SK-N-SH (cell line): Measurements from ENCODE around the gene KRT35. TPM values are rescaled to one million over a fixed set of nuclear protein-coding genes. Genes with fewer than 3 reads are reported as not detected.
A peak's percentile ranks its signal among the peaks of the same experiment; 100 is the strongest.

ENCODE experiments used
- CTCF ChIA-PET: fragments of 300-600, 350-600 bp; formaldehyde crosslinking; extraction: SDS; loops from one replicate; lab custom pipeline; 2021; lab: Yijun Ruan, JAX
- POLR2A ChIA-PET: fragments of 350-600 bp; sonication (Branson Sonifier 250); formaldehyde crosslinking; extraction: SDS; loops from one replicate; lab custom pipeline; 2020; ENCODE audit warnings: antibody characterized with exemption, inconsistent platforms; lab: Yijun Ruan, JAX
- DNase-seq: peaks from one replicate; pipeline ENCODE4 v3.0.0; 2012
- H2AFZ ChIP-seq: fragments of 200-600 bp; sonication (generic); 2 replicates; pipeline ENCODE4 v1.8.1; 2016; ENCODE audit warnings: antibody characterized with exemption, mild to moderate bottlenecking, low read depth
- H3F3A ChIP-seq: fragments of 200-600 bp; sonication (generic); replicated peaks from 2 replicates; pipeline ENCODE3; 2016; ENCODE audit warnings: antibody characterized with exemption, mild to moderate bottlenecking; ENCODE audit not compliant: insufficient read depth
- H3K27ac ChIP-seq, 2 experiments: fragments of 200-500 bp in 1 of 2; fragments of 200-600 bp in 1 of 2; sonication (Bioruptor generic) in 1 of 2; sonication (generic), shearing (Covaris generic) in 1 of 2; 2 replicates each; pipeline versions ENCODE4 v1.5.1 to v1.6.1; 2014 to 2016; ENCODE audit warnings: low read depth in 2 of 2, inconsistent platforms in 1 of 2, low read length in 1 of 2, mild to moderate bottlenecking in 1 of 2, mixed read lengths in 1 of 2
- H3K27me3 ChIP-seq: fragments of 200-600 bp; sonication (generic), shearing (Covaris generic); 2 replicates; pipeline ENCODE4 v1.6.1; 2016; ENCODE audit warnings: mixed run types; ENCODE audit not compliant: insufficient read depth
- H3K36me3 ChIP-seq, 2 experiments: fragments of 200-500 bp in 1 of 2; fragments of 200-600 bp in 1 of 2; sonication (Bioruptor generic) in 1 of 2; sonication (generic) in 1 of 2; replicated peaks in 1 of 2; 2 replicates each; pipeline versions ENCODE3 to v1.5.1; 2014 to 2016; ENCODE audit warnings: low read length in 1 of 2, mild to moderate bottlenecking in 1 of 2; ENCODE audit not compliant: insufficient read depth in 2 of 2, control insufficient read depth in 1 of 2
- H3K4me1 ChIP-seq, 2 experiments: fragments of 200-500 bp in 1 of 2; fragments of 200-600 bp in 1 of 2; sonication (Bioruptor generic) in 1 of 2; sonication (generic), shearing (Covaris generic) in 1 of 2; 2 replicates each; pipeline versions ENCODE4 v1.5.1 to v1.6.1; 2014 to 2016; ENCODE audit warnings: low read depth in 1 of 2, low read length in 1 of 2, mixed run types in 1 of 2; ENCODE audit not compliant: insufficient read depth in 2 of 2, control insufficient read depth in 1 of 2
- H3K4me2 ChIP-seq: fragments of 200-600 bp; sonication (generic), shearing (Covaris generic); 2 replicates; pipeline ENCODE4 v1.6.1; 2017; ENCODE audit warnings: mixed run types
- H3K4me3 ChIP-seq, 2 experiments: fragments of 200-500 bp in 1 of 2; fragments of 200-600 bp in 1 of 2; sonication (Bioruptor generic) in 1 of 2; sonication (generic), shearing (Covaris generic) in 1 of 2; 2 replicates each; pipeline versions ENCODE4 v1.5.1 to v1.8.1; 2014 to 2016; ENCODE audit warnings: low read depth in 2 of 2, inconsistent platforms in 1 of 2, low read length in 1 of 2, mild to moderate bottlenecking in 1 of 2, mixed read lengths in 1 of 2, moderate library complexity in 1 of 2
- H3K79me2 ChIP-seq: fragments of 200-600 bp; sonication (generic); 2 replicates; pipeline ENCODE4 v1.8.1; 2017; ENCODE audit warnings: mild to moderate bottlenecking; ENCODE audit not compliant: insufficient read depth
- H3K9ac ChIP-seq: fragments of 200-600 bp; sonication (generic); 2 replicates; pipeline ENCODE4 v1.6.1; 2017; ENCODE audit warnings: mixed run types
- H3K9me2 ChIP-seq: fragments of 200-600 bp; sonication (generic); 2 replicates; pipeline ENCODE4 v1.6.1; 2017; ENCODE audit warnings: mixed run types
- H3K9me3 ChIP-seq: fragments of 200-600 bp; sonication (generic); 2 replicates; pipeline ENCODE4 v1.6.1; 2017; ENCODE audit warnings: mixed run types, mild to moderate bottlenecking, moderate library complexity
- H4K20me1 ChIP-seq: fragments of 200-600 bp; sonication (generic); 2 replicates; pipeline ENCODE4 v1.6.1; 2017; ENCODE audit warnings: mild to moderate bottlenecking, mixed run types; ENCODE audit not compliant: insufficient read depth
- ELF1 ChIP-seq: IDR thresholded peaks from 2 replicates; pipeline ENCODE4 v1.4.0; 2012
- FOXJ3 ChIP-seq: sonication (generic); formaldehyde crosslinking; IDR thresholded peaks from 2 replicates; pipeline ENCODE4 v1.5.1; 2020; ENCODE audit warnings: mild to moderate bottlenecking, missing genetic modification reagents
- GATA2 ChIP-seq: sonication (generic); formaldehyde crosslinking; IDR thresholded peaks from 2 replicates; pipeline ENCODE4 v1.5.0; 2020; ENCODE audit warnings: mild to moderate bottlenecking, missing genetic modification reagents
- JUND ChIP-seq: IDR thresholded peaks from 2 replicates; pipeline ENCODE4 v1.4.0; 2012
- RAD21 ChIP-seq: IDR thresholded peaks from 2 replicates; pipeline ENCODE4 v1.6.1; 2012; ENCODE audit warnings: mild to moderate bottlenecking, low read length
- RCOR1 ChIP-seq: fragments of 150-350 bp; IDR thresholded peaks from 2 replicates; pipeline ENCODE4 v1.6.1; 2017; ENCODE audit warnings: antibody characterized with exemption, low read length
- SMC3 ChIP-seq: IDR thresholded peaks from 2 replicates; pipeline ENCODE4 v1.6.1; 2012; ENCODE audit warnings: low read depth, low read length, improper control_type of control experiment
- TAF1 ChIP-seq: IDR thresholded peaks from 2 replicates; pipeline ENCODE4 v1.6.1; 2012; ENCODE audit warnings: low read depth, mild to moderate bottlenecking, low read length, moderate library complexity, borderline replicate concordance
- WGBS: methylation state at CpG from one replicate; pipeline ENCODE4 v1.1.6; 2017; ENCODE audit warnings: low lambda C conversion rate; 5-methylcytosine and 5-hydroxymethylcytosine counted together
- polyA plus RNA-seq, 3 experiments: library from polyadenylated mRNA; depleted of rRNA; stranded (reverse); fragments of >200 nt; gene quantifications; 2 replicates each; pipeline ENCODE4 v1.2.3, GENCODE V29; 2012
- TF ChIP-seq, protein P1 (sequence below): IDR thresholded peaks from 2 replicates; pipeline ENCODE4 v1.4.0; 2012; ENCODE audit warnings: low read depth, borderline replicate concordance
- TF ChIP-seq, protein P2 (sequence below): fragments of 150-350 bp; IDR thresholded peaks from 2 replicates; pipeline ENCODE4 v1.6.1; 2016; ENCODE audit warnings: mild to moderate bottlenecking, low read depth, low read length
- TF ChIP-seq, protein P3 (sequence below): fragments of 200-600 bp; sonication (generic); IDR thresholded peaks from 2 replicates; pipeline ENCODE4 v1.6.1; 2017; ENCODE audit warnings: antibody characterized with exemption, mild to moderate bottlenecking, moderate library complexity
- TF ChIP-seq, protein P4 (sequence below): IDR thresholded peaks from 2 replicates; pipeline ENCODE4 v1.4.0; 2012; ENCODE audit warnings: low read depth

KRT35 gene
- polyA plus RNA-seq, 1 of the 3 experiments (the other 2 are of a cell fraction): not detected

DNA sequence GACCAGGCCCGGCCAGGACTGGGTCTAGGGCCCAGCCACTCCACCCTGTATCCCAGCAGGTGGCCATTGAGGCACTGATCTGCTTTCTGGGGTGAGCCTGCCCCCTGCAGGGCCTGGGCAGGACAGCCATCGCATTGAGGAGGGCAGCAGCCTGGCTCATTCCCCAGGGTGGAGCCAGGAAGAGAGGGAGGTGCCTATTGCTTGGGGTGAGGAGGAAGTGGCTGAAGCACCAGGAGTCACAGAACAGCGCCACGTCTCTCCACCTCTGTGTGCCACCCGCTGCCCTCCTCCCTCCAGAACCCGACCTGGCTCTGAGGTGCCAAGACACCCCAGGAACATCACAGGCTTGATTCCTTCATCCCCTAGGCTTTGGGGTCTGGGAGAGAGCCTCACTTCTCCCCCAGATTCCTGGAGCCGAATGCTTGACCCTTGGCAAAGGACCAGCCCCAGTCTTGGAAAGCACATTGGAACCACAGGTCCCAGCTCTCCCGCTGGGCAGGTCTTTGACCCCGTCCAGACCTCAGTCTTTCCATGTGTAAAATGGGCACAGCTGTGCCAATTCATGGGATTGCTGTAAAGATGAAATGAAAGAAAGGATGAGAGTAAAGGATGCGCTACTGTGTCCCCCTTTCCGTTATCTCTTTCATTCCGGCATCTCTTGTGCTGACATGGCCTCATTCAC is 16.0 kb upstream of the KRT35 start:
- Histone ChIP-seq H3K9me3 (no peaks in the 10 kb centered on the region), H3K4me2 (no peak overlapping the region), H2AFZ (peak overlapping the region; percentile 70; the same call in 1 of the 2 replicates), H3K27me3 (no peaks in the 10 kb centered on the region), H3K79me2 (no peaks in the 10 kb centered on the region), H3F3A (no peaks in the 10 kb centered on the region), H3K36me3 (no peaks in the 10 kb centered on the region), H3K9me2 (no peaks in the 10 kb centered on the region), H3K4me3 (no peak overlapping the region), H3K27ac (no peak overlapping the region), H3K4me1 (peaks cover 11 to 23% of the 10 kb centered on the region in 2 experiments; a peak in 3 of 4 replicates), H3K9ac (no peak overlapping the region), H4K20me1 (no peaks in the 10 kb centered on the region)
- POLR2A ChIA-PET: no interaction called here
- no peak for TF ChIP-seq GATA2 (CRISPR knock-in tag)
- TF ChIP-seq, protein P1, sequence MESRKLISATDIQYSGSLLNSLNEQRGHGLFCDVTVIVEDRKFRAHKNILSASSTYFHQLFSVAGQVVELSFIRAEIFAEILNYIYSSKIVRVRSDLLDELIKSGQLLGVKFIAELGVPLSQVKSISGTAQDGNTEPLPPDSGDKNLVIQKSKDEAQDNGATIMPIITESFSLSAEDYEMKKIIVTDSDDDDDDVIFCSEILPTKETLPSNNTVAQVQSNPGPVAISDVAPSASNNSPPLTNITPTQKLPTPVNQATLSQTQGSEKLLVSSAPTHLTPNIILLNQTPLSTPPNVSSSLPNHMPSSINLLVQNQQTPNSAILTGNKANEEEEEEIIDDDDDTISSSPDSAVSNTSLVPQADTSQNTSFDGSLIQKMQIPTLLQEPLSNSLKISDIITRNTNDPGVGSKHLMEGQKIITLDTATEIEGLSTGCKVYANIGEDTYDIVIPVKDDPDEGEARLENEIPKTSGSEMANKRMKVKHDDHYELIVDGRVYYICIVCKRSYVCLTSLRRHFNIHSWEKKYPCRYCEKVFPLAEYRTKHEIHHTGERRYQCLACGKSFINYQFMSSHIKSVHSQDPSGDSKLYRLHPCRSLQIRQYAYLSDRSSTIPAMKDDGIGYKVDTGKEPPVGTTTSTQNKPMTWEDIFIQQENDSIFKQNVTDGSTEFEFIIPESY: no peak
- TF ChIP-seq RAD21: peak; percentile 73
- TF ChIP-seq RCOR1: no peak
- no peak for TF ChIP-seq JUND
- no peak for TF ChIP-seq TAF1
- peak; percentile 80 for TF ChIP-seq SMC3
- no peak for TF ChIP-seq FOXJ3 (CRISPR knock-in tag)
- TF ChIP-seq, protein P2, sequence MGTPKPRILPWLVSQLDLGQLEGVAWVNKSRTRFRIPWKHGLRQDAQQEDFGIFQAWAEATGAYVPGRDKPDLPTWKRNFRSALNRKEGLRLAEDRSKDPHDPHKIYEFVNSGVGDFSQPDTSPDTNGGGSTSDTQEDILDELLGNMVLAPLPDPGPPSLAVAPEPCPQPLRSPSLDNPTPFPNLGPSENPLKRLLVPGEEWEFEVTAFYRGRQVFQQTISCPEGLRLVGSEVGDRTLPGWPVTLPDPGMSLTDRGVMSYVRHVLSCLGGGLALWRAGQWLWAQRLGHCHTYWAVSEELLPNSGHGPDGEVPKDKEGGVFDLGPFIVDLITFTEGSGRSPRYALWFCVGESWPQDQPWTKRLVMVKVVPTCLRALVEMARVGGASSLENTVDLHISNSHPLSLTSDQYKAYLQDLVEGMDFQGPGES: no peak
- TF ChIP-seq, protein P3, sequence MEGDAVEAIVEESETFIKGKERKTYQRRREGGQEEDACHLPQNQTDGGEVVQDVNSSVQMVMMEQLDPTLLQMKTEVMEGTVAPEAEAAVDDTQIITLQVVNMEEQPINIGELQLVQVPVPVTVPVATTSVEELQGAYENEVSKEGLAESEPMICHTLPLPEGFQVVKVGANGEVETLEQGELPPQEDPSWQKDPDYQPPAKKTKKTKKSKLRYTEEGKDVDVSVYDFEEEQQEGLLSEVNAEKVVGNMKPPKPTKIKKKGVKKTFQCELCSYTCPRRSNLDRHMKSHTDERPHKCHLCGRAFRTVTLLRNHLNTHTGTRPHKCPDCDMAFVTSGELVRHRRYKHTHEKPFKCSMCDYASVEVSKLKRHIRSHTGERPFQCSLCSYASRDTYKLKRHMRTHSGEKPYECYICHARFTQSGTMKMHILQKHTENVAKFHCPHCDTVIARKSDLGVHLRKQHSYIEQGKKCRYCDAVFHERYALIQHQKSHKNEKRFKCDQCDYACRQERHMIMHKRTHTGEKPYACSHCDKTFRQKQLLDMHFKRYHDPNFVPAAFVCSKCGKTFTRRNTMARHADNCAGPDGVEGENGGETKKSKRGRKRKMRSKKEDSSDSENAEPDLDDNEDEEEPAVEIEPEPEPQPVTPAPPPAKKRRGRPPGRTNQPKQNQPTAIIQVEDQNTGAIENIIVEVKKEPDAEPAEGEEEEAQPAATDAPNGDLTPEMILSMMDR: peak; percentile 74
- TF ChIP-seq, protein P4, sequence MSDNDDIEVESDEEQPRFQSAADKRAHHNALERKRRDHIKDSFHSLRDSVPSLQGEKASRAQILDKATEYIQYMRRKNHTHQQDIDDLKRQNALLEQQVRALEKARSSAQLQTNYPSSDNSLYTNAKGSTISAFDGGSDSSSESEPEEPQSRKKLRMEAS: no peak
- peak; percentile 25; the same call in 1 of the 2 replicates for TF ChIP-seq ELF1
- WGBS: 63% methylated on average over 11 of the region's 12 CpGs
- CTCF ChIA-PET: interaction anchor here (0.7 to 8.5 kb wide), 10 partner anchors 9 to 194 kb away, joined by 3 to 67 read pairs (median 3); partner anchors contain the start of gene KRTAP29-1
- DNase-seq: peak; percentile 82
